SK-MEL-5 (cell line): Measurements from ENCODE around the gene NACC2. TPM values are rescaled to one million over a fixed set of nuclear protein-coding genes. Genes with fewer than 3 reads are reported as not detected.
A peak's percentile ranks its signal among the peaks of the same experiment; 100 is the strongest.

Experiments used
- DNase-seq: peaks from one replicate; pipeline ENCODE4 v3.0.0-alpha.2; 2016; ENCODE audit warnings: low read depth, low spot score
- in situ Hi-C: cut with HindIII; loops from 2 replicates; pipeline ENCODE4 v1.10.0; 2016; ENCODE audit warnings: low sequenced_read_pairs, high pct_unique_total_duplicates, low pct_unique_long_range_greater_than_20kb
- total RNA-seq: library from RNA; depleted of rRNA; stranded (reverse); fragments of >200 nt; shearing (Covaris generic); gene quantifications from 2 replicates; pipeline ENCODE4 v1.2.3, GENCODE V29; 2014

Gene NACC2
- total RNA-seq, 1 experiment from 2014 or later = 38.2 TPM

- DNase-seq = peak; percentile 38
- in situ Hi-C loops = no loop called here
Observed at GRCh38 chr9:136133191-136133958, 38.3 kb upstream of the NACC2 start.

- DNase-seq = no peak
- in situ Hi-C loops = no loop called here
Observed at GRCh38 chr9:136132512-136133050, 37.5 kb upstream of the NACC2 start.

GRCh38 chr9:136131629-136132511 is 36.8 kb upstream of the NACC2 start:
- in situ Hi-C loops = no loop called here

GRCh38 chr9:136129176-136129575 is 34.1 kb upstream of the NACC2 start:
- in situ Hi-C loops = no loop called here
- no peak for DNase-seq

More at GRCh38 chr9:136131629-136132511, 36.8 kb upstream of the NACC2 start:
- no peak for DNase-seq

GRCh38 chr9:136128436-136128835 is 33.3 kb upstream of the NACC2 start:
- in situ Hi-C loops = no loop called here
- no peak for DNase-seq

GRCh38 chr9:136127313-136127712 is 32.2 kb upstream of the NACC2 start:
- no peak for DNase-seq

GRCh38 chr9:136124976-136125692 is 30.0 kb upstream of the NACC2 start:
- no peak for DNase-seq
- in situ Hi-C loops = no loop called here

More at GRCh38 chr9:136127313-136127712, 32.2 kb upstream of the NACC2 start:
- in situ Hi-C loops = no loop called here

- peak; percentile 55 for DNase-seq
- in situ Hi-C loops = no loop called here
Observed at GRCh38 chr9:136122425-136123383, 27.6 kb upstream of the NACC2 start.

- DNase-seq = no peak
- in situ Hi-C loops = no loop called here
Observed at GRCh38 chr9:136121801-136122200, 26.7 kb upstream of the NACC2 start.

- no peak for DNase-seq
- in situ Hi-C loops = no loop called here
Observed at GRCh38 chr9:136120438-136120844, 25.4 kb upstream of the NACC2 start.

- in situ Hi-C loops = no loop called here
- no peak for DNase-seq
Observed at GRCh38 chr9:136119883-136120393, 24.8 kb upstream of the NACC2 start.

- in situ Hi-C loops = no loop called here
- DNase-seq = peak; percentile 32
Observed at GRCh38 chr9:136119061-136119882, 24.2 kb upstream of the NACC2 start.

- DNase-seq = peak; percentile 97
- in situ Hi-C loops = no loop called here
Observed at GRCh38 chr9:136118320-136119060, 23.4 kb upstream of the NACC2 start, which contains the start of gene TMEM250. Gene TMEM250, minus strand, starts transcription at chr9:136118875. Its CDS starts 1,975 bp downstream, at chr9:136116900.

GRCh38 chr9:136117916-136118319 is 22.8 kb upstream of the NACC2 start:
- in situ Hi-C loops = no loop called here
- DNase-seq = no peak

GRCh38 chr9:136117291-136117915 is 22.3 kb upstream of the NACC2 start:
- peak; percentile 36 for DNase-seq
- in situ Hi-C loops = no loop called here
